Smooth muscle cell (in vitro differentiated cells): ENCODE results near the gene ZBTB39. TPM values are rescaled to one million over a fixed set of nuclear protein-coding genes. Genes with fewer than 3 reads are reported as not detected.

Experiments used
- DNase-seq: peaks from one replicate; lab custom pipeline; 2025; ENCODE audit not compliant: unreplicated experiment; lab: John Stamatoyannopoulos, UW
- H2AFZ ChIP-seq: fragments of 200-600 bp; sonication (generic); 2 replicates; pipeline ENCODE4 v1.6.0; 2016; ENCODE audit warnings: antibody characterized with exemption, low read depth, mild to moderate bottlenecking
- H3F3A ChIP-seq: fragments of 200-600 bp; sonication (generic); 2 replicates; pipeline ENCODE4 v1.6.0; 2017; ENCODE audit warnings: antibody characterized with exemption, low read depth
- H3K27ac ChIP-seq: fragments of 200-600 bp; sonication (generic); 2 replicates; pipeline ENCODE4 v1.5.1; 2016; ENCODE audit warnings: low read depth, mild to moderate bottlenecking
- H3K27me3 ChIP-seq: fragments of 200-600 bp; sonication (generic); 2 replicates; pipeline ENCODE4 v1.6.1; 2016; ENCODE audit warnings: low read depth, mild to moderate bottlenecking
- H3K36me3 ChIP-seq: fragments of 200-600 bp; sonication (generic); 2 replicates; pipeline ENCODE4 v1.5.1; 2016; ENCODE audit warnings: low read depth
- H3K4me1 ChIP-seq: fragments of 200-600 bp; sonication (generic); 2 replicates; pipeline ENCODE4 v1.5.1; 2016; ENCODE audit warnings: low read depth
- H3K4me2 ChIP-seq: fragments of 200-600 bp; sonication (generic); 2 replicates; pipeline ENCODE4 v1.6.0; 2016; ENCODE audit warnings: mild to moderate bottlenecking
- H3K4me3 ChIP-seq: fragments of 200-600 bp; sonication (generic); 2 replicates; pipeline ENCODE4 v1.5.1; 2016; ENCODE audit warnings: mild to moderate bottlenecking
- H3K79me2 ChIP-seq: fragments of 200-600 bp; sonication (generic); 2 replicates; pipeline ENCODE4 v1.6.0; 2016; ENCODE audit warnings: low read depth, mild to moderate bottlenecking
- H3K9ac ChIP-seq: fragments of 200-600 bp; sonication (generic); 2 replicates; pipeline ENCODE4 v1.6.0; 2016; ENCODE audit warnings: low read depth
- H3K9me3 ChIP-seq: fragments of 200-600 bp; sonication (generic); replicated peaks from 2 replicates; pipeline ENCODE4 v1.5.1; 2016; ENCODE audit warnings: low read depth
- H4K20me1 ChIP-seq: fragments of 200-600 bp; sonication (generic); 2 replicates; pipeline ENCODE4 v1.6.0; 2016; ENCODE audit warnings: low read depth
- CTCF ChIP-seq: fragments of 200-600 bp; sonication (generic); IDR thresholded peaks from 2 replicates; pipeline ENCODE4 v1.5.1; 2017; ENCODE audit warnings: borderline replicate concordance, mild to moderate bottlenecking, antibody characterized with exemption; ENCODE audit not compliant: insufficient read depth, poor library complexity, severe bottlenecking
- WGBS: methylation state at CpG from one replicate; pipeline ENCODE4 v1.1.7; 2016; ENCODE audit warnings: low lambda C conversion rate; 5-methylcytosine and 5-hydroxymethylcytosine counted together
- polyA plus RNA-seq: library from polyadenylated mRNA; unstranded; fragments of >200 nt; fragmentation: Nextera tagmentation; extraction: Ambion mirVana; gene quantifications from 2 replicates; pipeline ENCODE4 v1.2.1, GENCODE V29; 2016
- total RNA-seq: library from RNA; depleted of rRNA; stranded (reverse); fragments of >200 nt; gene quantifications from 2 replicates; pipeline ENCODE4 v1.2.3, GENCODE V29; 2014

Gene ZBTB39
- total and polyA plus RNA-seq, 2 experiments from 2014 or later: 3.6 to 8.5 TPM

- peaks cover 59% of the 10 kb centered on the region for H4K20me1 ChIP-seq
- DNase-seq: no peak
- no peaks in the 10 kb centered on the region for H3K9me3 ChIP-seq
- TF ChIP-seq CTCF: no peak
- H3K4me3 ChIP-seq: no peak overlapping the region
- no peaks in the 10 kb centered on the region for H3F3A ChIP-seq
- H3K79me2 ChIP-seq: peaks cover 27% of the 10 kb centered on the region
- H3K9ac ChIP-seq: no peak overlapping the region
- H3K27ac ChIP-seq: no peak overlapping the region
- no peaks in the 10 kb centered on the region for H3K27me3 ChIP-seq
- no peaks in the 10 kb centered on the region for H3K4me1 ChIP-seq
- no peaks in the 10 kb centered on the region for H3K36me3 ChIP-seq
- WGBS: 97% methylated on average over 6 of the region's 6 CpGs
- no peak overlapping the region for H2AFZ ChIP-seq
- H3K4me2 ChIP-seq: no peak overlapping the region
Observed at GRCh38 chr12:56998316-56998715, 8.0 kb downstream of the ZBTB39 start.

- TF ChIP-seq CTCF: no peak
- 89% methylated on average over 12 of the region's 12 CpGs for WGBS
- Histone ChIP-seq H4K20me1 (peaks cover 51% of the 10 kb centered on the region), H3K4me1 (no peaks in the 10 kb centered on the region), H3K9me3 (no peaks in the 10 kb centered on the region), H3K27me3 (no peaks in the 10 kb centered on the region), H3K4me3 (no peak overlapping the region), H3K36me3 (no peaks in the 10 kb centered on the region), H3K27ac (no peak overlapping the region), H3K79me2 (peaks cover 23% of the 10 kb centered on the region), H3F3A (no peaks in the 10 kb centered on the region), H3K9ac (no peak overlapping the region), H2AFZ (no peak overlapping the region), H3K4me2 (no peak overlapping the region)
- DNase-seq: no peak
Observed at GRCh38 chr12:56996793-56997545, 9.4 kb downstream of the ZBTB39 start.

GRCh38 chr12:56995930-56996496 is 10.3 kb downstream of the ZBTB39 start:
- H3F3A ChIP-seq: no peaks in the 10 kb centered on the region
- no peak overlapping the region for H3K9ac ChIP-seq

More at GRCh38 chr12:56995930-56996496, 10.3 kb downstream of the ZBTB39 start:
- peaks cover 41% of the 10 kb centered on the region for H4K20me1 ChIP-seq
- no peaks in the 10 kb centered on the region for H3K27me3 ChIP-seq
- TF ChIP-seq CTCF: no peak
- no peak overlapping the region for H3K4me3 ChIP-seq
- H3K79me2 ChIP-seq: peaks cover 16% of the 10 kb centered on the region
- no peaks in the 10 kb centered on the region for H3K4me1 ChIP-seq
- WGBS: 97% methylated on average over 11 of the region's 11 CpGs
- no peak overlapping the region for H2AFZ ChIP-seq
- no peak overlapping the region for H3K27ac ChIP-seq
- no peak for DNase-seq
- H3K4me2 ChIP-seq: no peak overlapping the region
- no peaks in the 10 kb centered on the region for H3K9me3 ChIP-seq
- H3K36me3 ChIP-seq: no peaks in the 10 kb centered on the region
